ENCODE results near the gene HNRNPUL2. TPM values are rescaled to one million over a fixed set of nuclear protein-coding genes. Genes with fewer than 3 reads are reported as not detected.

The HNRNPUL2 gene
- total and polyA plus RNA-seq, 9 of the 15 experiments (the other 6 are each of a cell fraction or from before 2014, with no cell fraction given): 0.89 to 44.3 (median 15.2) TPM

- TF ChIP-seq, protein P1, sequence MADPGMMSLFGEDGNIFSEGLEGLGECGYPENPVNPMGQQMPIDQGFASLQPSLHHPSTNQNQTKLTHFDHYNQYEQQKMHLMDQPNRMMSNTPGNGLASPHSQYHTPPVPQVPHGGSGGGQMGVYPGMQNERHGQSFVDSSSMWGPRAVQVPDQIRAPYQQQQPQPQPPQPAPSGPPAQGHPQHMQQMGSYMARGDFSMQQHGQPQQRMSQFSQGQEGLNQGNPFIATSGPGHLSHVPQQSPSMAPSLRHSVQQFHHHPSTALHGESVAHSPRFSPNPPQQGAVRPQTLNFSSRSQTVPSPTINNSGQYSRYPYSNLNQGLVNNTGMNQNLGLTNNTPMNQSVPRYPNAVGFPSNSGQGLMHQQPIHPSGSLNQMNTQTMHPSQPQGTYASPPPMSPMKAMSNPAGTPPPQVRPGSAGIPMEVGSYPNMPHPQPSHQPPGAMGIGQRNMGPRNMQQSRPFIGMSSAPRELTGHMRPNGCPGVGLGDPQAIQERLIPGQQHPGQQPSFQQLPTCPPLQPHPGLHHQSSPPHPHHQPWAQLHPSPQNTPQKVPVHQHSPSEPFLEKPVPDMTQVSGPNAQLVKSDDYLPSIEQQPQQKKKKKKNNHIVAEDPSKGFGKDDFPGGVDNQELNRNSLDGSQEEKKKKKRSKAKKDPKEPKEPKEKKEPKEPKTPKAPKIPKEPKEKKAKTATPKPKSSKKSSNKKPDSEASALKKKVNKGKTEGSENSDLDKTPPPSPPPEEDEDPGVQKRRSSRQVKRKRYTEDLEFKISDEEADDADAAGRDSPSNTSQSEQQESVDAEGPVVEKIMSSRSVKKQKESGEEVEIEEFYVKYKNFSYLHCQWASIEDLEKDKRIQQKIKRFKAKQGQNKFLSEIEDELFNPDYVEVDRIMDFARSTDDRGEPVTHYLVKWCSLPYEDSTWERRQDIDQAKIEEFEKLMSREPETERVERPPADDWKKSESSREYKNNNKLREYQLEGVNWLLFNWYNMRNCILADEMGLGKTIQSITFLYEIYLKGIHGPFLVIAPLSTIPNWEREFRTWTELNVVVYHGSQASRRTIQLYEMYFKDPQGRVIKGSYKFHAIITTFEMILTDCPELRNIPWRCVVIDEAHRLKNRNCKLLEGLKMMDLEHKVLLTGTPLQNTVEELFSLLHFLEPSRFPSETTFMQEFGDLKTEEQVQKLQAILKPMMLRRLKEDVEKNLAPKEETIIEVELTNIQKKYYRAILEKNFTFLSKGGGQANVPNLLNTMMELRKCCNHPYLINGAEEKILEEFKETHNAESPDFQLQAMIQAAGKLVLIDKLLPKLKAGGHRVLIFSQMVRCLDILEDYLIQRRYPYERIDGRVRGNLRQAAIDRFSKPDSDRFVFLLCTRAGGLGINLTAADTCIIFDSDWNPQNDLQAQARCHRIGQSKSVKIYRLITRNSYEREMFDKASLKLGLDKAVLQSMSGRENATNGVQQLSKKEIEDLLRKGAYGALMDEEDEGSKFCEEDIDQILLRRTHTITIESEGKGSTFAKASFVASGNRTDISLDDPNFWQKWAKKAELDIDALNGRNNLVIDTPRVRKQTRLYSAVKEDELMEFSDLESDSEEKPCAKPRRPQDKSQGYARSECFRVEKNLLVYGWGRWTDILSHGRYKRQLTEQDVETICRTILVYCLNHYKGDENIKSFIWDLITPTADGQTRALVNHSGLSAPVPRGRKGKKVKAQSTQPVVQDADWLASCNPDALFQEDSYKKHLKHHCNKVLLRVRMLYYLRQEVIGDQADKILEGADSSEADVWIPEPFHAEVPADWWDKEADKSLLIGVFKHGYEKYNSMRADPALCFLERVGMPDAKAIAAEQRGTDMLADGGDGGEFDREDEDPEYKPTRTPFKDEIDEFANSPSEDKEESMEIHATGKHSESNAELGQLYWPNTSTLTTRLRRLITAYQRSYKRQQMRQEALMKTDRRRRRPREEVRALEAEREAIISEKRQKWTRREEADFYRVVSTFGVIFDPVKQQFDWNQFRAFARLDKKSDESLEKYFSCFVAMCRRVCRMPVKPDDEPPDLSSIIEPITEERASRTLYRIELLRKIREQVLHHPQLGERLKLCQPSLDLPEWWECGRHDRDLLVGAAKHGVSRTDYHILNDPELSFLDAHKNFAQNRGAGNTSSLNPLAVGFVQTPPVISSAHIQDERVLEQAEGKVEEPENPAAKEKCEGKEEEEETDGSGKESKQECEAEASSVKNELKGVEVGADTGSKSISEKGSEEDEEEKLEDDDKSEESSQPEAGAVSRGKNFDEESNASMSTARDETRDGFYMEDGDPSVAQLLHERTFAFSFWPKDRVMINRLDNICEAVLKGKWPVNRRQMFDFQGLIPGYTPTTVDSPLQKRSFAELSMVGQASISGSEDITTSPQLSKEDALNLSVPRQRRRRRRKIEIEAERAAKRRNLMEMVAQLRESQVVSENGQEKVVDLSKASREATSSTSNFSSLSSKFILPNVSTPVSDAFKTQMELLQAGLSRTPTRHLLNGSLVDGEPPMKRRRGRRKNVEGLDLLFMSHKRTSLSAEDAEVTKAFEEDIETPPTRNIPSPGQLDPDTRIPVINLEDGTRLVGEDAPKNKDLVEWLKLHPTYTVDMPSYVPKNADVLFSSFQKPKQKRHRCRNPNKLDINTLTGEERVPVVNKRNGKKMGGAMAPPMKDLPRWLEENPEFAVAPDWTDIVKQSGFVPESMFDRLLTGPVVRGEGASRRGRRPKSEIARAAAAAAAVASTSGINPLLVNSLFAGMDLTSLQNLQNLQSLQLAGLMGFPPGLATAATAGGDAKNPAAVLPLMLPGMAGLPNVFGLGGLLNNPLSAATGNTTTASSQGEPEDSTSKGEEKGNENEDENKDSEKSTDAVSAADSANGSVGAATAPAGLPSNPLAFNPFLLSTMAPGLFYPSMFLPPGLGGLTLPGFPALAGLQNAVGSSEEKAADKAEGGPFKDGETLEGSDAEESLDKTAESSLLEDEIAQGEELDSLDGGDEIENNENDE (IDR thresholded peaks at IDR 0.05; ENCODE audit: low read depth, low read length): no peak
- peak in 1 of 2 experiments; percentile 91; a peak in 1 of 4 replicates for TF ChIP-seq KDM4B (IDR thresholded peaks at IDR 0.05; ENCODE audit: borderline replicate concordance in 2 of 2, low read depth in 1 of 2)
- TF ChIP-seq ZNF174 (CRISPR knock-in tag; IDR thresholded peaks at IDR 0.05): no peak
- TF ChIP-seq ZNF76 (CRISPR knock-in tag; IDR thresholded peaks at IDR 0.05; ENCODE audit: borderline replicate concordance): no peak
- TF ChIP-seq CUX1 (CRISPR knock-in tag; IDR thresholded peaks at IDR 0.05): no peak
- peak; percentile 87 for TF ChIP-seq BHLHE40 (IDR thresholded peaks at IDR 0.05; ENCODE audit: low read length)
- no peak for TF ChIP-seq ZNF431 (CRISPR knock-in tag; IDR thresholded peaks at IDR 0.05)
- TF ChIP-seq ZNF785 (CRISPR knock-in tag; IDR thresholded peaks at IDR 0.05): no peak
Observed at GRCh38 chr11:62678770-62679696, 48.2 kb downstream of the HNRNPUL2 start, which contains the start of gene UBXN1 (continued).
